DMS114 treated with DMSO at 0.1 percent for 48 hours (cell line): ENCODE results near the gene ZDHHC21.
A peak's percentile ranks its signal among the peaks of the same experiment; 100 is the strongest.
"Not testable (repeated sequence)": the region's sequence is repeated elsewhere in the genome, so short reads cannot be mapped to it uniquely, and the experiment has no call there.

Experiments used
- DNase-seq: peaks from one replicate; lab custom pipeline; 2025; ENCODE audit not compliant: unreplicated experiment; lab: John Stamatoyannopoulos, UW

Gene ZDHHC21

GRCh38 chr9:14686168-14686567, 7.1 kb downstream of the ZDHHC21 start:
- DNase-seq, result no peak

- not testable (repeated sequence) for DNase-seq
These were observed 10.6 kb downstream of the ZDHHC21 start for GRCh38 chr9:14682616-14683015.

- DNase-seq, result no peak
These were observed 14.5 kb downstream of the ZDHHC21 start for GRCh38 chr9:14678776-14679175.

GRCh38 chr9:14677872-14678271, 15.4 kb downstream of the ZDHHC21 start:
- DNase-seq, result no peak

- DNase-seq, result no peak
These were observed 15.8 kb downstream of the ZDHHC21 start for GRCh38 chr9:14677396-14677795.

GRCh38 chr9:14674630-14675029, 18.6 kb downstream of the ZDHHC21 start:
- DNase-seq, result no peak

GRCh38 chr9:14671377-14671776, 21.9 kb downstream of the ZDHHC21 start:
- no peak for DNase-seq

GRCh38 chr9:14670718-14671117, 22.5 kb downstream of the ZDHHC21 start:
- DNase-seq, result no peak

- DNase-seq, result not testable (repeated sequence)
These were observed 29.2 kb downstream of the ZDHHC21 start for GRCh38 chr9:14664022-14664421.

- no peak for DNase-seq
These were observed 31.2 kb downstream of the ZDHHC21 start for GRCh38 chr9:14662060-14662453.

GRCh38 chr9:14661421-14662059, 31.7 kb downstream of the ZDHHC21 start:
- DNase-seq, result peak; percentile 8

- no peak for DNase-seq
These were observed 32.5 kb downstream of the ZDHHC21 start for GRCh38 chr9:14660721-14661120.

GRCh38 chr9:14654932-14655331, 38.3 kb downstream of the ZDHHC21 start:
- no peak for DNase-seq

GRCh38 chr9:14653511-14653910, 39.7 kb downstream of the ZDHHC21 start:
- DNase-seq, result no peak

GRCh38 chr9:14652729-14653377, 40.4 kb downstream of the ZDHHC21 start:
- DNase-seq, result peak; percentile 2

GRCh38 chr9:14650596-14650995, 42.6 kb downstream of the ZDHHC21 start:
- DNase-seq, result no peak

GRCh38 chr9:14645648-14646047, 47.6 kb downstream of the ZDHHC21 start:
- DNase-seq, result no peak

GRCh38 chr9:14640967-14641366, 52.3 kb downstream of the ZDHHC21 start:
- no peak for DNase-seq

- no peak for DNase-seq
These were observed 52.9 kb downstream of the ZDHHC21 start for GRCh38 chr9:14640294-14640693.

- no peak for DNase-seq
These were observed 59.2 kb downstream of the ZDHHC21 start for GRCh38 chr9:14633906-14634565.

GRCh38 chr9:14633148-14633547, 60.1 kb downstream of the ZDHHC21 start:
- DNase-seq, result no peak

- no peak for DNase-seq
These were observed 65.7 kb downstream of the ZDHHC21 start for GRCh38 chr9:14627513-14627912.
